Thyroid gland (tissue), 4 donors: ENCODE results near the gene CISD3.

ENCODE experiments used
- POLR2A ChIP-seq, 2 donors: fragments of 450-650 bp; IDR thresholded peaks; one replicate each; pipeline ENCODE4 v1.6.1; 2017; ENCODE audit warnings: antibody characterized with exemption in 2 of 2, mild to moderate bottlenecking in 2 of 2, moderate library complexity in 1 of 2
- TF ChIP-seq, protein P1 (sequence below), 6 experiments: fragments of 200-600 bp in 3 of 6; fragments of 450-650 bp in 3 of 6; sonication (generic) in 3 of 6; IDR thresholded peaks; one replicate each; pipeline ENCODE4 v1.5.1; 2016 to 2019; ENCODE audit warnings: antibody characterized with exemption in 6 of 6, mild to moderate bottlenecking in 2 of 6, inconsistent platforms in 1 of 6, moderate library complexity in 1 of 6

GRCh38 chr17:38710985-38711384 is 19.2 kb upstream of the CISD3 start:
- TF ChIP-seq, protein P1, sequence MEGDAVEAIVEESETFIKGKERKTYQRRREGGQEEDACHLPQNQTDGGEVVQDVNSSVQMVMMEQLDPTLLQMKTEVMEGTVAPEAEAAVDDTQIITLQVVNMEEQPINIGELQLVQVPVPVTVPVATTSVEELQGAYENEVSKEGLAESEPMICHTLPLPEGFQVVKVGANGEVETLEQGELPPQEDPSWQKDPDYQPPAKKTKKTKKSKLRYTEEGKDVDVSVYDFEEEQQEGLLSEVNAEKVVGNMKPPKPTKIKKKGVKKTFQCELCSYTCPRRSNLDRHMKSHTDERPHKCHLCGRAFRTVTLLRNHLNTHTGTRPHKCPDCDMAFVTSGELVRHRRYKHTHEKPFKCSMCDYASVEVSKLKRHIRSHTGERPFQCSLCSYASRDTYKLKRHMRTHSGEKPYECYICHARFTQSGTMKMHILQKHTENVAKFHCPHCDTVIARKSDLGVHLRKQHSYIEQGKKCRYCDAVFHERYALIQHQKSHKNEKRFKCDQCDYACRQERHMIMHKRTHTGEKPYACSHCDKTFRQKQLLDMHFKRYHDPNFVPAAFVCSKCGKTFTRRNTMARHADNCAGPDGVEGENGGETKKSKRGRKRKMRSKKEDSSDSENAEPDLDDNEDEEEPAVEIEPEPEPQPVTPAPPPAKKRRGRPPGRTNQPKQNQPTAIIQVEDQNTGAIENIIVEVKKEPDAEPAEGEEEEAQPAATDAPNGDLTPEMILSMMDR (IDR thresholded peaks at IDR 0.05), result no peak
- no peak for TF ChIP-seq POLR2A (IDR thresholded peaks at IDR 0.05)
